Measurements from ENCODE around the gene BCL2. TPM values are rescaled to one million over a fixed set of nuclear protein-coding genes. Genes with fewer than 3 reads are reported as not detected.

Gene BCL2
- total RNA-seq, 1 donor from 2014 or later, result 2.4 TPM

GRCh38 chr18:63177259-63177658 is 142.3 kb downstream of the BCL2 start:
- FAIRE-seq, result no peak
- TF ChIP-seq CTCF (IDR thresholded peaks at IDR 0.05; ENCODE audit: insufficient read depth, low read length, severe bottlenecking), result no peak
- no peak for DNase-seq (ENCODE audit: low read depth)
- Histone ChIP-seq H3K27me3 (ENCODE audit: control insufficient read depth, insufficient read depth, low read length) (peaks cover 10% of the 10 kb centered on the region), H3K36me3 (ENCODE audit: control insufficient read depth, insufficient read depth, low read length) (no peaks in the 10 kb centered on the region), H3K4me3 (ENCODE audit: low read depth, low read length) (no peak overlapping the region)

- DNase-seq (ENCODE audit: low read depth) (no peak), FAIRE-seq (peak; percentile 73)
- Histone ChIP-seq H3K36me3 (ENCODE audit: control insufficient read depth, insufficient read depth, low read length) (no peaks in the 10 kb centered on the region), H3K4me3 (ENCODE audit: low read depth, low read length) (no peak overlapping the region), H3K27me3 (ENCODE audit: control insufficient read depth, insufficient read depth, low read length) (peaks cover 7% of the 10 kb centered on the region)
- no peak for TF ChIP-seq CTCF (IDR thresholded peaks at IDR 0.05; ENCODE audit: insufficient read depth, low read length, severe bottlenecking)
Measured at GRCh38 chr18:63175264-63175663, 144.3 kb downstream of the BCL2 start.

GRCh38 chr18:63173983-63174382 is 145.6 kb downstream of the BCL2 start:
- DNase-seq (ENCODE audit: low read depth), result no peak
- Histone ChIP-seq H3K4me3 (ENCODE audit: low read depth, low read length) (no peak overlapping the region), H3K27me3 (ENCODE audit: control insufficient read depth, insufficient read depth, low read length) (peaks cover 2% of the 10 kb centered on the region), H3K36me3 (ENCODE audit: control insufficient read depth, insufficient read depth, low read length) (no peaks in the 10 kb centered on the region)
- no peak for FAIRE-seq
- TF ChIP-seq CTCF (IDR thresholded peaks at IDR 0.05; ENCODE audit: insufficient read depth, low read length, severe bottlenecking), result no peak

GRCh38 chr18:63169853-63170252 is 149.7 kb downstream of the BCL2 start:
- Histone ChIP-seq H3K36me3 (ENCODE audit: control insufficient read depth, insufficient read depth, low read length) (no peaks in the 10 kb centered on the region), H3K27me3 (ENCODE audit: control insufficient read depth, insufficient read depth, low read length) (no peaks in the 10 kb centered on the region), H3K4me3 (ENCODE audit: low read depth, low read length) (no peak overlapping the region)
- TF ChIP-seq CTCF (IDR thresholded peaks at IDR 0.05; ENCODE audit: insufficient read depth, low read length, severe bottlenecking), result no peak
- FAIRE-seq (peak; percentile 80), DNase-seq (ENCODE audit: low read depth) (no peak)

- Histone ChIP-seq H3K4me3 (ENCODE audit: low read depth, low read length) (no peak overlapping the region), H3K27me3 (ENCODE audit: control insufficient read depth, insufficient read depth, low read length) (no peaks in the 10 kb centered on the region), H3K36me3 (ENCODE audit: control insufficient read depth, insufficient read depth, low read length) (no peaks in the 10 kb centered on the region)
- DNase-seq (ENCODE audit: low read depth) (no peak), FAIRE-seq (no peak)
- no peak for TF ChIP-seq CTCF (IDR thresholded peaks at IDR 0.05; ENCODE audit: insufficient read depth, low read length, severe bottlenecking)
Measured at GRCh38 chr18:63168287-63168686, 151.3 kb downstream of the BCL2 start.

- DNase-seq (ENCODE audit: low read depth) (no peak), FAIRE-seq (no peak)
- Histone ChIP-seq H3K4me3 (ENCODE audit: low read depth, low read length) (no peak overlapping the region), H3K36me3 (ENCODE audit: control insufficient read depth, insufficient read depth, low read length) (no peaks in the 10 kb centered on the region), H3K27me3 (ENCODE audit: control insufficient read depth, insufficient read depth, low read length) (no peaks in the 10 kb centered on the region)
- no peak for TF ChIP-seq CTCF (IDR thresholded peaks at IDR 0.05; ENCODE audit: insufficient read depth, low read length, severe bottlenecking)
Measured at GRCh38 chr18:63166142-63166541, 153.4 kb downstream of the BCL2 start.

Data from bronchial epithelial cell (primary cell).